Stimulated activated CD4-positive, alpha-beta T cell treated with anti-CD3 and anti-CD28 coated beads, TNF-alpha, amount 100 ng/mL, for 24 hours (primary cell): Measurements from ENCODE around the gene CSRP1.
A peak's percentile ranks its signal among the peaks of the same experiment; 100 is the strongest.
"Not testable (repeated sequence)": the region's sequence is repeated elsewhere in the genome, so short reads cannot be mapped to it uniquely, and the experiment has no call there.

Source experiments
- DNase-seq, 3 experiments: peaks; one replicate each; pipeline ENCODE4 v3.0.0-alpha.2; 2020; ENCODE audit warnings: low read depth in 3 of 3

CSRP1 gene

GRCh38 chr1:201478666-201479065 is 28.3 kb downstream of the CSRP1 start:
- not testable (repeated sequence) for DNase-seq

GRCh38 chr1:201476670-201477344 is 30.1 kb downstream of the CSRP1 start:
- DNase-seq, result no peak

DNA sequence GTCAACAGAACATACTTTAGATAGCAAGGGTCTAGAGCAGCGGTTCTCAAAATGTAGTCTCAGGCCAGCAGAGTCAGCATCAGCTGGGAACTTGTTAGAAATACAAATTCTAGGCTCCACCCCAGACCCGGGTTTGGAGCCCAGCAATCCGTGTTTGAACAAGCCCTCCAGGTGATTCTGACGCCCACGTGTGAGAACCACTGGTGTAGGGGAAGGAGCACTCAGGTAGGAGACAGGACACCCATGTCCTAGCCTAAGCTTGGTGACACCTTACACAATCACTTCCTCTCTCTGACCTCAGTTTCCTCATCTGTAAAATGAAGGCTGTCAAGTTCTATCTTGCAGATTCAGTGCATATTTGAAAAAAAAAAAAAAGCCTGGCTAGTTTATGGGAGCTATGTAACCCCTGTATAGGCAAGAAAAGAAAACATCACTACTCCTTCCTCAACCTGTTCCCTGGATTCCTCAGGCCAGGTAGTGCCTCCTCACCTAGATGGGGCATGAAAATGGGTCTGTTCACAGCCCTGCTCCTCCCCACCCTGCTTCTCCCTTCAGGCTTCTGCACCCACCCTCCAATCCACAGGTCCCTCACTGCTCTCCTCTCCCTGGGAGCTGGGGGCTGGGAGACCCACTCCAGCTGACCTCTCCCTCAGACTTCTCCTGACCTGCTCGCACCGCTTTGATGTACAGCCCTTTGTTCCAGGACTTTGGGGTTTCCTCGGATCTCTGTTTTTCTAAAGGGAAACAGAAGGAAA is 30.8 kb downstream of the CSRP1 start:
- DNase-seq, result no peak

GRCh38 chr1:201475130-201475529 is 31.8 kb downstream of the CSRP1 start:
- DNase-seq, result no peak

- DNase-seq, result no peak
These were observed 33.6 kb downstream of the CSRP1 start for GRCh38 chr1:201473296-201473695.

DNA sequence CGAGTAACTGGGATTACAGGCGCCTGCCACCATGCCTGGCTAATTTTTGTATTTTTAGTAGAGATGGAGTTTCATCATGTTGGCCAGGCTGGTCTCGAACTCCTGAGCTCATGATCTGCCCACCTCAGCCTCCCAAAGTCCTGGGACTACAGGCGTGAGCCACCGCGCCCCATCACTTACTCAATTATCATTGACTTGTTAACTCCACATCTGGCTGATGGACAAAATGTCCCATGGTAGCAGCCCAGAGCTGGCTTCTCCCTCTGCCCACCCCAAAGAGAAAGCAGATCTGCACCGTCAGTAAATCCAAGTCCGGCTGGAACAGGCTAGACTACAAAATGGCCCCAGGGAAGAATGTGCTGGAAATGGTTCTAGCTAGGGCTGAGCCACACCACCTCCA is 34.6 kb downstream of the CSRP1 start:
- DNase-seq, result not testable (repeated sequence)

DNA sequence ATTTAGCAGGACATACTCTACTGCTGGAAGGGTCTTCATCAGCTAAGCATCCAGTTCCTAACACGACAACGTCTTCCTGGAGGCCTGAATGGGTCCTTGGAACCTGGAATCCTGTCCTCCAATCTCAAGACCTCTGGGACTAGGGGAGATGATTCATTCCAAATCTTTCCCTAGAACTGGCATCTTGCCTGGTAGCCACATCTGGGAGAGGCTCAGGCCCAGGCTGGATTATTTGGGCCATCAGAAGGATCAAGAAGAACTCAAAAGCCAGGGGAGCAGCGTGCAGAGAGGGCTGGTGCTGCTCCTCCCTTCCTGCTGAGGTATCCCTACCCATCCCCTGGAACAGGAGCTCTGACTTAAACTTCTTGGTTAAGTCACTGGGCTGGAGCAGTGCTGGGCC is 35.2 kb downstream of the CSRP1 start:
- no peak for DNase-seq

DNA sequence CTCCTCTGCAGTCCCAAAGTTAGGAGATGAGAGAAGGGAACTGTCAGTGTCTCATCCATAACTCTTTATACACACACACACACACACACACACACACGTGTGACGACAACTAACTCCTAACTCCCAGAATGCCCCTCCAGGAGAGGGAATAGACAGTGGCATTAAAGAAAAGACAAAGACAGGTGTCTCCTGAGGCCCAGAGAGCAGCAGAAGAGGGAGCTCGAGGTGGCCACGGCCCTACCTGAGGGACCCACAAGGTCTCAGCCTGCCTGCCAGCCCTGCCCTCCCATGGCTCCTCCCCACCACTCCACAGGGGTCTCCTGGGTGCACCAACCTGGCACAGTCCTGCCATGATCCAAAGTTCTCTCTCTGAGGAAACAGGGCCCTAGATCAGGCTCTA is 36.3 kb downstream of the CSRP1 start:
- DNase-seq, result no peak

DNA sequence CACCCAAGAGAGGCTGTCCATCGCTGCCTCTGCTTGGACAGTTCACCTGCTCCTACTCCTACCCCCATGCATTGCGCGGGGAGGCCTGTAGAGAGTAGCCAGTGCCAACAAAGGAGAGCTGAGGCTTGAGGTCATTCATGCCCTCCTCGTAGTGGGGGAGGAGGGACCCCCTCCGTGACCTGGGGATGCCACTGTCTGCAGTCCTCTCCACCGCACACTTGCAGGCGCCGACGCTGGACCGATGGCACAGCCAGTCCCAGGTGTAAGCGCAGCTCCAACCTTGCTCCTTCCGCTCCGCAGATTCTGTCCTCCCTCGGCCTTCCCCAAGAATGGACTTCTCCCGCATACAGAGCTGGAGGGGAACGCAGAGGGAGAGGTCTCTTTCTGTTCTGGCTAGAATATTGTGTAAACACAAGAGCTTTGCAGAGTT is 37.3 kb downstream of the CSRP1 start:
- no peak for DNase-seq

DNA sequence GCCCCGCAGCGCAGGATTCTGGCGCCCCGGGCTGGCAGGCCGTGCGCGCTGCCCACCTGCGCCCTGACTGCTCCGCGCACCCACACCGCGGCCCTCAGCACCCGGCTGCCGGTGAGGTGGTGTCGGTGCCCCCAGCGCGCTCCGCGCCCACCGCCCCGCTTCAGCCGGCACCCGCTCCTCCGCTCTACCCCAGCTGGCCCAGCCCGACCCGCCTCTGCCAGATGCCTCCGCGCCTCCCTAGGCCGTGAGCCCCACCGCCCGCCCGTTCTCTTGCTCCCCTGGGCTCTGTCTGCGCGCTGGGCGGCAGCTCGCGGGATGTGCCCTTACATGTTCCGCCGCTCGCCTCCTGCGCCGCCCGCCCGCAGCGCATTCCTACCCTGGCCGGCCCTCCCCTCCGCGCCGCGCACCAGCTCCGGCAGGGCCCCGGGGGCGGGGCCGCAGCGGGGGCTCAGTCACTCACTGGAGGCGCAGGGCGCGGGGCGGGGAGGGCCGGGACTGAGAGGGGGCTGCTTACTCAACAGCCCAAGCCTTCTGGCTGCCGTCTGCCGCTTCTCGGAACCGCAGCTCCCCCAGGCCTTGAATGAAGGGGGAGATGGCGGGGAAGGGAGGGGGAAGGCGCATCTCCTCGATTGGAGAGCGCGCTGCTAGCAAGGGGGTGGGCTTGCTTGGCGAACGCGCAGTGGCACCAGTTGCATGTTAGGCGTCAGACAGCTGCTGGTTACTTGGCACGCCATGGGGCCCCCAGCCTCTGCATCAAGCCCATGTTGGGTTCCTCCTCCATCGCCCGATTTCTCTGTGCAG is 37.9 kb downstream of the CSRP1 start, which contains the start of gene PHLDA3:
Gene PHLDA3 (minus strand): TSS at position 345 of the 801 bp plus-strand sequence. CDS start 402 bp downstream, outside the sequence.
- DNase-seq, result peak in 2 of 3 experiments; percentile 18 to 49

DNA sequence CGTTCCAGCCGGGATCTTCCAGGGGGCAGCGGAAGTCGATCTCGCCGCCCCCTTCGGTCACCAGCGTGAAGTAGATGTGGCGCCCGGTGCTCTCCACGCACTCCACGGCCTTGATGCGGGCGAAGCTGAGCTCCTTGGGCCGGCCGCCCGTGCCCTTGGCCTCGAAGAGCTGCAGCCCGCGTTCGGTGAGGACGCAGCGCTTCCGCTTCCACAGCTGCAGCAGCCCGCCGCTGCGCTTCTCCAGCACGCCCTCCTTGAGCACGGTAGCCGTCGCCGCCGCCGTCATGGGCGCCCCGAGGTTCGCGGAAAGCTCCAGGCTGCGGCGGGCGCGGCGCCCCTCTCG is 38.5 kb downstream of the CSRP1 start:
- DNase-seq, result no peak

DNA sequence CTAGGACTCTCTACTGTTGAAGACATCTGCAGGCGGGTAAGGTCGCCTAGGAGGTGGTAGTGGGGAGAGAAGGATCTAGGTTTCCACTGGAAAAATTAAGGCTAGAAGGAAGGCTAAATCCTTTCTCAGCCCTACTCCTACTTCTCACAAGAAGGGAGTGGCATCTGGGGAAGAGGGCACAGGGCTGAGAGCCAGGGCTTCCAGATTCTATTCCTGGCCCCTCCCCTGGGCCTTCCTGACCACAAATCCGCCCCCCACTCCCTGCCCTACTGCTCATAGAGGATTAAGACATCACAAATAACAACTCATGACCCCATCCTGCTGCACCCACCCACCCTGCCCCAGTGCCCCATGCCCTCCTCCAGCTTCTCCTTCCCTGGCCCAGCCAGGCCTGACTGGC is 40.4 kb downstream of the CSRP1 start:
- no peak for DNase-seq

DNA sequence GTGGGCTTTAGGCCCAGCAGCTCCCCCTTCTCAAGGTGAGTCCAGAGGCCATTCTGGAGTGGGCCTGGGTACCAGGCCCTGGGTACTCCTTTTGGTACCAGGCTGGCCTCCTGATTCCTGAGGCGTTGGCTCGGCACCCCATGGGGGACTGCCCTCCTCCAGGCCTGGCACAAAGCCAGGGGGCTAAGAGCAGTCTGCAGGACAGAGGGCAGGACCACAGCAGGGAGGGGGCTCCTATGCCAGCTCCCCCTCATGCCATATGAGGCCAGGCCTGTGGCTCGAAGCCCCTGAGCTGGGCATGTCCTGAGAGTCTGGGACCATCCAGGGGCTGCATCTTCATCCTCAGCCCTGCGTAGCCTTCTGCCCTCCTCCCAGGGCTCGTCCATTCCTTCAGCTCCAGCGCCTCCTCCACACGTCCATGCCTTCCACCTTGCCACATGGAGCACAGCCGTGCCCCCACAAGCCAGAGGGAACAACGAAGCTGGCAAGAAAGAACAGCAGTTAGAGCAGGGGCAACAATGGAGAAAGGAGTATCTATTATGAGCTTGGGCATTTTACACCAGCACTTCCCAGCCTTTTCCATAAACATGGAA is 41.1 kb downstream of the CSRP1 start:
- no peak for DNase-seq

GRCh38 chr1:201463071-201463552 is 43.8 kb downstream of the CSRP1 start:
- DNase-seq, result no peak

GRCh38 chr1:201461645-201462441 is 45.1 kb downstream of the CSRP1 start:
- DNase-seq, result no peak

DNA sequence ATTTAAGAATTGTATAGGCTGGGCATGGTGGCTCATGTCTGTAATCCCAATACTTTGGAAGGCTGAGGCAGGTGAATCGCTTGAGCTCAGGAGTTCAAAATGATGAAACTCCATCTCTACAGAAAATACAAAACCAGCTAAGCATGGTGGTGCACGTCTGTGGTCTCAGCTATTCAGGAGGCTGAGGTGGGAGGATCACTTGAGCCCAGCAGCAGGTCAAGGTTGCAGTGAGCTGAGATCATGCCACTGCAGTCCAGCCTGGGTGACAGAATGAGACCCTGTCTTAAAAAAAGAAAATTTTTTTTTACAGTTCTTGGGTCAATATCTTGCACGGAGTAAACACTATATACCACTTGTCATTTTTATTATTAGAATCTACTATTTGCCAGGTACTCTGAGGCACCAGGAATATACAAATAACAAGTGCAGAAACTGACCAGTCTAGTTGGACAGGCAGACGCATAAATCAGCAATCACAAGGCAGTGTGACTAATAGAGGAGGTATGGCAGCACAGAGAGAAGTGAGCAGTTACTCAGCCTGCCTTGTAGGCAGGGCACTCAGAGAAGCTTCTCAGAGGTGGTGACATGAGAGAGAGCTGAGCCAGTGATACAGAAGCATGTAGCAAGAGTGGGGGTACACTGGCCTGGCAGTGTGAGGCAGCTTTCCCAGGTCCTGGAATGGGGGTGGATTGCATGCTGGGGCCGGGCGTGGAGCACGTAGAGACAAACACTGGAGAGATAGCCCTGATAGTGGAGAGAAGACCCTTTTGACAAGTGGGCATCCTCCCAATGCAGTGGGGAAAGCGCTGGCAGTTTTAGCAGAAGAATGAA is 45.9 kb downstream of the CSRP1 start:
- DNase-seq, result no peak

DNA sequence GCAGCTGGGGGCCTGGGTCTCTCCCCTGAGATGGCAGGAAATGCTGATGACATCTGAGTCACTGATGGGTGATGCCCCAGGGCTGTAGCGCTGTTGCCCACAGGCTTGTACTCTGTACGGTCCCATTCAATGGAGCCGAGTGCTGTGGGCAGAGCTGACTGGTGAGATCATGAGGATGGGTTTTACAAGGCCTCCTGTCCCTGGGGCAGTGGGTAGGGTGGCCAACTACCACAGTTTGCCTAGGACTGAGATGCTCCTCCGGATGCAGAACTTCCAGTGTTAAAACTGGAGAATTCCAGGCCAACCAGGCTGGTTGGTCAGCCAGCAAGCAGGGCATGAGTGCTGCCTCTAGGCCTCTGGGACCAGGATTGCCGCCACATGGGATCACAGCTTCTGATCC is 47.1 kb downstream of the CSRP1 start:
- no peak for DNase-seq

- no peak for DNase-seq
These were observed 47.9 kb downstream of the CSRP1 start for GRCh38 chr1:201459052-201459451.

GRCh38 chr1:201457508-201457960 is 49.4 kb downstream of the CSRP1 start:
- DNase-seq, result no peak
